HEK293T (cell line): Measurements from ENCODE around the gene PACRG.

Source experiments
- BHLHE40 ChIP-seq: fragments of 450-650 bp; IDR thresholded peaks from 2 replicates; pipeline ENCODE4 v1.6.1; 2016; ENCODE audit warnings: mild to moderate bottlenecking, moderate library complexity, borderline replicate concordance
- CTBP1 ChIP-seq: fragments of 450-650 bp; IDR thresholded peaks from 2 replicates; pipeline ENCODE4 v1.6.1; 2016; ENCODE audit warnings: borderline replicate concordance
- FOXK2 ChIP-seq: fragments of 450-650 bp; IDR thresholded peaks from 2 replicates; pipeline ENCODE4 v1.6.1; 2016; ENCODE audit warnings: mild to moderate bottlenecking
- FOXM1 ChIP-seq: fragments of 450-650 bp; IDR thresholded peaks from 2 replicates; pipeline ENCODE4 v1.6.1; 2017; ENCODE audit warnings: mild to moderate bottlenecking, borderline replicate concordance
- LEF1 ChIP-seq: fragments of 450-650 bp; IDR thresholded peaks from 2 replicates; pipeline ENCODE4 v1.6.1; 2017; ENCODE audit warnings: mild to moderate bottlenecking, borderline replicate concordance
- PKNOX1 ChIP-seq: fragments of 450-650 bp; IDR thresholded peaks from 2 replicates; pipeline ENCODE4 v1.6.1; 2016
- SP1 ChIP-seq: fragments of 450-650 bp; IDR thresholded peaks from 2 replicates; pipeline ENCODE4 v1.6.1; 2017
- SUZ12 ChIP-seq: fragments of 450-650 bp; IDR thresholded peaks from 2 replicates; pipeline ENCODE4 v1.6.1; 2016; ENCODE audit warnings: mild to moderate bottlenecking
- TARDBP ChIP-seq: fragments of 450-650 bp; IDR thresholded peaks from 2 replicates; pipeline ENCODE4 v1.6.1; 2016
- ZNF384 ChIP-seq: fragments of 450-650 bp; IDR thresholded peaks from 2 replicates; pipeline ENCODE4 v1.6.1; 2016

GRCh38 chr6:162684052-162684451, 43.7 kb upstream of the PACRG start:
- TF ChIP-seq FOXM1, result no peak
- TF ChIP-seq SP1, result no peak
- TF ChIP-seq ZNF384, result no peak
- no peak for TF ChIP-seq SUZ12
- no peak for TF ChIP-seq TARDBP
- TF ChIP-seq BHLHE40, result no peak
- TF ChIP-seq LEF1, result no peak
- TF ChIP-seq CTBP1, result no peak
- TF ChIP-seq FOXK2, result no peak
- TF ChIP-seq PKNOX1, result no peak
